Measurements from ENCODE around the gene CORO2B.

- TF ChIP-seq CTCF (conservative IDR thresholded peaks at IDR 0.05; ENCODE audit: low read depth, low read length), result no peak
- no peak for TF ChIP-seq POLR2A (IDR thresholded peaks at IDR 0.05; ENCODE audit: low read depth, low read length)
Measured at GRCh38 chr15:68681836-68682235, 103.0 kb downstream of the CORO2B start.
